ENCODE results near the gene KRT7.
"Not testable (repeated sequence)": the region's sequence is repeated elsewhere in the genome, so short reads cannot be mapped to it uniquely, and the experiment has no call there.

- TF ChIP-seq CTCF (IDR thresholded peaks at IDR 0.05; ENCODE audit: insufficient read depth, low read length); POLR2AphosphoS5 (IDR thresholded peaks at IDR 0.05; ENCODE audit: low read depth); SPI1 (IDR thresholded peaks at IDR 0.05; ENCODE audit: borderline replicate concordance, low read depth); GABPA (IDR thresholded peaks at IDR 0.05; ENCODE audit: low read depth): not testable (repeated sequence)
Observed at GRCh38 chr12:52286857-52287785, 54.1 kb downstream of the KRT7 start.
